ENCODE results near the gene NFASC. TPM values are rescaled to one million over a fixed set of nuclear protein-coding genes. Genes with fewer than 3 reads are reported as not detected.

Gene NFASC
- total RNA-seq, 2 experiments from 2014 or later, result 0.32 TPM; not detected in 1

DNA sequence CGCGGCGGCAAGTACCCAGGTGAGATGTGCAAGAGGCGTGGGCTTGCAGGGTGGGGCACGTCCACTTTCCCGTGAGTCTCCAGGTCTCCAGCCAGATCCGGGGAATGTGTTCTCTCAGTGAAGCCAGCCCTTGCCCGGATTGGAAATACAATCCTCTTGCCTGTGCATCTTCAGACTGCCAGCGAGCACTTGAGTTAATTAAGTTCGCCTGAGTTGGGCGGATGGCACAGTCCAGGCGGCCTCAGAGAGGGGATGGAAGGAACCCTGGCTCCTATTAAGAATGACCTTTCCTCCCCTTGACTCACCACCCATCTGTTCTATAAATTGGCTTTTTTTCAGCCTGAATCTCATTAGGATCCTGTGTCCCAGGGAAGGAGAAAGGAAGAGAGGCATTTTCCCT lies 139.0 kb downstream of the NFASC start:
- Mint-ChIP-seq H3K36me3 (ENCODE audit: low read depth) (no peaks in the 10 kb centered on the region), H3K27me3 (ENCODE audit: low read depth) (no peaks in the 10 kb centered on the region), H3K4me3 (no peak overlapping the region), H3K27ac (no peak overlapping the region), H3K9me3 (ENCODE audit: insufficient read depth) (no peaks in the 10 kb centered on the region), H3K4me1 (ENCODE audit: low read depth) (no peaks in the 10 kb centered on the region)
- CTCF ChIA-PET, result interaction anchor here (1.3 kb wide), 1 partner anchor 11 kb away, joined by 3 read pairs; no protein-coding TSS in a partner anchor
- DNase-seq (no peak), ATAC-seq (no peak)
- POLR2A ChIA-PET, result no interaction called here

DNA sequence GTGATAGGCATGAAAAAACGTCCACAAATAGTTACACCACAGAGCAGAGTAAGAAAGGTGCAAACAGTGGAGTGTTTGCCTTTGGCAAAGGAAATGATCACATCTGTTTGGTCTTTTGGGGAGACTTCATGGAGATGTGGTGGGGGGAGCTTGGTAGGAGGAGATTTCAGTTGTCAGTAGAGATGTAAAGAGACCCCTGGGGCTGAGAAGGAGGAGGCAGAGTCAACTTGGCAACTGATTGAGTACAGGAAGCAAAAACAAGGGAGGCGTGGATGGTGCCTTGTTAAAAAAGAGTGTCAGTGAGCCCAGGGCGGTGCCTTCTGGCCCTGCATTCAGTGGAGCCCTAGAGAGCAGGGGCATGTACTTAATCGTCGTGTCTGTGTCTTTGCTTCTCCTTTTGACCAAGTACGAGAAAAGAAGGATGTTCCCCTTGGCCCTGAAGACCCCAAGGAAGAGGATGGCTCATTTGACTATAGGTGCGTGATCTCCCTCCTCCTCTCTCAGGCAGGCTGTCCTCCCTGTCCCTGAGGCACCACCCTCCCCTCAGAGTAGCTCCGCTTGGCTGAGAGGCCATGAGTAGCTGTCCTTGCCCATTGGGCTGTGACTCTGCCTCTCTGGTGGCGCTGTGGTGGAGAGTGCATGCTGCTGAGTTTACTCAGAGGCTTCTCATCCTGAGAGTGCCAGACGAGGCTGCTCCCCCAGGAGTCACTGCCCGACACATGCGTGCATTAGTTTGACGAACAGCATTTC lies 141.9 kb downstream of the NFASC start:
- no peak for DNase-seq
- ChIA-PET POLR2A (no interaction called here), CTCF (interaction anchor here (1.9 to 2.2 kb wide), 2 partner anchors 23 to 49 kb away, joined by 4 to 6 read pairs; no protein-coding TSS in a partner anchor)
- Mint-ChIP-seq H3K9me3 (ENCODE audit: insufficient read depth) (no peaks in the 10 kb centered on the region), H3K4me3 (no peak overlapping the region), H3K27ac (no peak overlapping the region), H3K4me1 (ENCODE audit: low read depth) (no peaks in the 10 kb centered on the region), H3K36me3 (ENCODE audit: low read depth) (no peaks in the 10 kb centered on the region), H3K27me3 (ENCODE audit: low read depth) (no peaks in the 10 kb centered on the region)
- ATAC-seq, result no peak

DNA sequence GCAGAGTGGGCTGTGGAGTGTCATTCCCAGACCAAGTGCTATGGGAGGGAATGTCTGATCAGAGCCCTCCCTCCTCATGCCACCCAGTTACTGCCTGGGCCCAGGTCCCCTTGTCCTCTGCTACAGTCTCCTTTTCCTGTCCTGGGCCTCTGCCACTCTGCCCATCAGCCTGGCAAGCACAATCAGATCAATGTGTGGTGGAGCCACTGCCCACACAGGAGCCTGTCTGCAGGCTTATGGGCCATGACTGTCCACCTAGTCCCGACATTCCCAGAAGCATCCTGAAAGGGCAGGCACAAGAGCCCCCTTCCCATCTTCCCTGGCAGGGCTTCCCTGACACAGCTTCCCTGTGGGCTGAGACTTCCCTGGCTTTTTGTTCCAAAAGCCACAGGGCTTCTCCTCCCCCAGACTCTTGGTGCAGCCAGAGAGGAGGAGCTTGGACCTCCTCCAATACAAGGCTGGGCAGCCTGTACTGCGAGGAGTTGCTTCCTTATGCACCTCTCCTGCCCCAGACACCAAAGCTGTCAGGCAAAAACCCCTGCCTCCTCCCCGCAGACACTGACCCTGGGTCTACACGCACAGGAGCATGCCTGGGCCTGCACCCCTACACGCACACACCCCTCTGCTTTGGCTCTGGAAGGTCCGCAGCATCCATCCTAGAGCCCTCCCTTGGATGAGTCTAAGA lies 143.2 kb downstream of the NFASC start:
- H3K27me3 Mint-ChIP-seq (ENCODE audit: low read depth), result no peaks in the 10 kb centered on the region
- H3K4me3 Mint-ChIP-seq, result no peak overlapping the region
- no peaks in the 10 kb centered on the region for H3K36me3 Mint-ChIP-seq (ENCODE audit: low read depth)
- H3K27ac Mint-ChIP-seq, result no peak overlapping the region
- no peaks in the 10 kb centered on the region for H3K9me3 Mint-ChIP-seq (ENCODE audit: insufficient read depth)
- no peaks in the 10 kb centered on the region for H3K4me1 Mint-ChIP-seq (ENCODE audit: low read depth)
- no peak for ATAC-seq
- CTCF ChIA-PET, result interaction anchor here (1.4 to 2.2 kb wide), 2 partner anchors 24 to 48 kb away, joined by 4 to 6 read pairs; no protein-coding TSS in a partner anchor
- no peak for DNase-seq
- POLR2A ChIA-PET, result no interaction called here

DNA sequence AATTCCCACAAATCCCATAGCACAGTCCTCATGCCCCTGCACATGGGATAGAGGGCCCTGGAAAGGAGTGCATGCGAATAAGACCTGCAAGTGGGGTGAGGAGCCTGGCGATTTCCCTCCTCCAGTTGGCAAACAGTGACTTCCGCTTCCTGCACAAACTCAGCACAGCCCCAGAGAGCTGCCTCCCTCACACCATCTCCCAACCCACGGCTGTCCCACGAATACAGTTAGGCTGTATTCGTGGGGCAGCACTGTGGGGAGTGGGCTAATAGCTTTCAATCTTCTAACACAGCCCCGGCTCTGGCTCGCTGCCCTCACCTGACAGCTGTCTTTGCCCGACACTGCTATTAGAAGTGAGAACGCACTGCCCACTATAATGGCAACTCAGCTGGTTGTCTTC lies 144.1 kb downstream of the NFASC start:
- no peaks in the 10 kb centered on the region for H3K36me3 Mint-ChIP-seq (ENCODE audit: low read depth)
- DNase-seq (no peak), ATAC-seq (no peak)
- H3K27me3 Mint-ChIP-seq (ENCODE audit: low read depth), result no peaks in the 10 kb centered on the region
- H3K27ac Mint-ChIP-seq, result no peak overlapping the region
- no peaks in the 10 kb centered on the region for H3K4me1 Mint-ChIP-seq (ENCODE audit: low read depth)
- CTCF ChIA-PET, result no interaction called here
- H3K9me3 Mint-ChIP-seq (ENCODE audit: insufficient read depth), result no peaks in the 10 kb centered on the region
- no peak overlapping the region for H3K4me3 Mint-ChIP-seq
- POLR2A ChIA-PET, result no interaction called here

DNA sequence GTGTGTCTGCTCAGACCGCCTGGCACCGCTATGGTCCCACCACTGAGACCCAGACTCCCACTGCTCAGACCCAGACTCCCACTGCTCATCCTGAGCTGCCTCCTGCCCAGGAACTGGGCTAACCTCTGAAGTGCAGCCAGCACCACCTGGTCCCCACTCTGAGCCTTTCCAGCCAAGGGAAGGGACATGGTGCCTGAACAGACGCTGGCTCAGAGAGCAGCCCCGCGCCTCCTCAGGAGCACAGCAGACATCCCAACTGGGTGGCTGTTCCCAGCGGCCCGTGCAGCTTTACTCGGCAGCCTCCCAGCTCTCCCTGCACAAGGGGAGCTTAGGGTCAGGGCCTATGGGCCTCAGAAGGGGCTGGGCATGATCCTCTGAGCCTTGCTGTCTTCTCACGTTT lies 144.6 kb downstream of the NFASC start:
- ATAC-seq, result no peak
- DNase-seq, result no peak
- Mint-ChIP-seq H3K36me3 (ENCODE audit: low read depth) (no peaks in the 10 kb centered on the region), H3K4me3 (no peak overlapping the region), H3K9me3 (ENCODE audit: insufficient read depth) (no peaks in the 10 kb centered on the region), H3K4me1 (ENCODE audit: low read depth) (no peaks in the 10 kb centered on the region), H3K27ac (no peak overlapping the region), H3K27me3 (ENCODE audit: low read depth) (no peaks in the 10 kb centered on the region)
- ChIA-PET POLR2A (no interaction called here), CTCF (no interaction called here)

DNA sequence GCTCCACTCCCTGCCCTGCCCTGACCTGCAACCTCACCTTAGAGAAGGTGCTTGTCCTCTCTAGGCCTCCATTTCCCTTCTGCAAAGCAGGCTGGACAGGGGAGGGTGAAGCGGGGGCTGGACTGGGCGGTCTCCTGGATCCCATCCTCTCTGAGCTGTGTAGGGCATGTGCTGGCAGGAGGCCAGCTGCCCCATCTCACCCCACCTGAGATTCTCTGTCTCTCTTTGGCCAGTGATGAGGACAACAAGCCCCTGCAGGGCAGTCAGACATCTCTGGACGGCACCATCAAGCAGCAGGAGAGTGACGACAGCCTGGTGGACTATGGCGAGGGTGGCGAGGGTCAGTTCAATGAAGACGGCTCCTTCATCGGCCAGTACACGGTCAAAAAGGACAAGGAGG lies 145.4 kb downstream of the NFASC start:
- POLR2A ChIA-PET, result no interaction called here
- CTCF ChIA-PET, result no interaction called here
- H3K27me3 Mint-ChIP-seq (ENCODE audit: low read depth), result no peaks in the 10 kb centered on the region
- ATAC-seq (no peak), DNase-seq (no peak)
- H3K36me3 Mint-ChIP-seq (ENCODE audit: low read depth), result no peaks in the 10 kb centered on the region
- no peaks in the 10 kb centered on the region for H3K9me3 Mint-ChIP-seq (ENCODE audit: insufficient read depth)
- no peak overlapping the region for H3K27ac Mint-ChIP-seq
- H3K4me1 Mint-ChIP-seq (ENCODE audit: low read depth), result no peaks in the 10 kb centered on the region
- H3K4me3 Mint-ChIP-seq, result no peak overlapping the region

DNA sequence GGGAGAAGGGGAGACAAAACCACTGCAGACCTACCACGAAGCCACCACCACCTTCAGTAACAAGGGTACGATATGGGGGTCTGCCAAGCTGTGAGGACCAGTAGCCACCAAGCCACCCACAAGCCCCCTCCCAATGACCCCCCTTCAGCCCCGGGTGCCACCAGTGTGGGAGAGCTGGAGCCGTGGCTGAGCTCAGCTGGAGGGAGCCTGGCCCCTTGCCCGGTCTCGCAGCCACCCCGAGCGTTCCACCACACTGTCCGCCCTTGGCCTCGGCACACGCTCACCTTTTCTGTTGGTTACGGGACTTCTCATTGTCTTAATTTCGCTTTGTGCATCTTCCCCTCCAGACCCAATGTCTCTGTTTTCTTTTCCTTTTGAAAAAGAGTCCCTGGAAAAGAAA lies 145.9 kb downstream of the NFASC start:
- DNase-seq (no peak), ATAC-seq (no peak)
- Mint-ChIP-seq H3K27ac (no peak overlapping the region), H3K4me1 (ENCODE audit: low read depth) (no peaks in the 10 kb centered on the region), H3K4me3 (no peak overlapping the region), H3K36me3 (ENCODE audit: low read depth) (no peaks in the 10 kb centered on the region), H3K27me3 (ENCODE audit: low read depth) (peaks cover 4% of the 10 kb centered on the region), H3K9me3 (ENCODE audit: insufficient read depth) (no peaks in the 10 kb centered on the region)
- ChIA-PET CTCF (no interaction called here), POLR2A (no interaction called here)

DNA sequence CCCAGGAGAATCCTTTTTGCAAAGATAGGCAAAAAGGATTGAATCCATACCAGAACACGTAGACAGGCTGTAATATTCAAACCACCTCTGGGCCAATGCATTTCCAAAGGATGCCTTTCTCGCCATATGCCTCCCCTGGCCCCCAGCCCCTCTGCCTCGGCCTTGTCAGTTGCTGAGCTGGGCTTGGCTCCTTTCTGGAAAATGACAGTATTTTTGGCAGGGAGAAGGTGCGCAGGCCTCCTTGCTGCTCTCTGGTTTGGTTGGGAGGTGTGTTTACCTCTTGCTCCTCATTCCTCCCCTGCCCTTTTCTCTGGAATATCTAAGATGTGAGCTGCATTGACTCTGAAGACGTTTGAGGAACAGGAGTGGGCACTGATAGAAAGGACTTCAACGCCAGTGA lies 146.3 kb downstream of the NFASC start:
- ATAC-seq, result no peak
- ChIA-PET CTCF (no interaction called here), POLR2A (no interaction called here)
- Mint-ChIP-seq H3K4me3 (no peak overlapping the region), H3K27ac (no peak overlapping the region), H3K9me3 (ENCODE audit: insufficient read depth) (no peaks in the 10 kb centered on the region), H3K27me3 (ENCODE audit: low read depth) (peaks cover 4% of the 10 kb centered on the region), H3K4me1 (ENCODE audit: low read depth) (no peaks in the 10 kb centered on the region), H3K36me3 (ENCODE audit: low read depth) (no peaks in the 10 kb centered on the region)
- no peak for DNase-seq

DNA sequence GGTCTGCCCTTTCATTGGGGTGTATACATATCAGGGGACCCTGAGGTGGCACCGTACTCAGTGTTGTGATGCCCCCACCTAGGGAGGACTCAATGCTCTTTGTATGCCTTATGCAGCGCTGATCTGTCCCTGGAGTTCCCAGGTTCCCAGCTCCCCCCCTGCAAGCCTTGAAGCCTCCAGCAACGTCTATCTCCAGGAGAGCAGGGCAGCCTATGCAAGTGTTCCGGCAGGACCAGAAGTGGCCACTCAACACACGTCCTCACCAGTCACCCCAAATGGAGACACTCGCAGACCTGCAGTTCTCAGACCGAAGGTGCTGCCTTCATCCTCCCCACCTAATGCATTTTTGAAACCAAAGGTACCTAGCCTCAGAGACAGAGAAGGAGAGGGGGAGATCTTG lies 147.1 kb downstream of the NFASC start:
- no peaks in the 10 kb centered on the region for H3K9me3 Mint-ChIP-seq (ENCODE audit: insufficient read depth)
- DNase-seq (no peak), ATAC-seq (no peak)
- H3K4me1 Mint-ChIP-seq (ENCODE audit: low read depth), result no peaks in the 10 kb centered on the region
- peaks cover 4% of the 10 kb centered on the region for H3K27me3 Mint-ChIP-seq (ENCODE audit: low read depth)
- ChIA-PET POLR2A (no interaction called here), CTCF (no interaction called here)
- H3K27ac Mint-ChIP-seq, result no peak overlapping the region
- no peak overlapping the region for H3K4me3 Mint-ChIP-seq
- H3K36me3 Mint-ChIP-seq (ENCODE audit: low read depth), result no peaks in the 10 kb centered on the region

DNA sequence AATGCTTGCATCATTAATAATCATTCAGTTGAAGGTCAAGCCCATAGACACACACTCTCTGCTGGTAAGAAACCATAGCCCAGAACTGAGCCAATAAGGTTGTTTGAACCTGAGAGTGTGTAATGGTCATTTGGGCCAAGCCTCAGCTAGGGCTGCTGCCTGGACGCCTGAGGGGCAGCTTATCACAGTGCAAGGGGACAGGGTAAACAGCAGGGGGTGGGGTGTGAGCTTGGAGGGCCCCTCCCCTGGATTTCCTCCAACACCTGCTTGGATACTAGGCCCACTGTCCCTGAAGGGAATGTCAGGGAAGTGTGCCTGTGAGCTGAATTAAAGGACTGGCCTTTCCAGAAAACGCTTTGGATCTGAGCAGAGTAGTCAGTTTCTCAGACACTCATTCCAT lies 147.7 kb downstream of the NFASC start:
- Mint-ChIP-seq H3K27me3 (ENCODE audit: low read depth) (peaks cover 4% of the 10 kb centered on the region), H3K4me3 (no peak overlapping the region), H3K9me3 (ENCODE audit: insufficient read depth) (no peaks in the 10 kb centered on the region), H3K27ac (no peak overlapping the region), H3K36me3 (ENCODE audit: low read depth) (no peaks in the 10 kb centered on the region), H3K4me1 (ENCODE audit: low read depth) (no peaks in the 10 kb centered on the region)
- ChIA-PET POLR2A (interaction anchor here (0.6 kb wide), 1 partner anchor 16 kb away, joined by 4 read pairs; no protein-coding TSS in a partner anchor), CTCF (no interaction called here)
- ATAC-seq (no peak), DNase-seq (no peak)

DNA sequence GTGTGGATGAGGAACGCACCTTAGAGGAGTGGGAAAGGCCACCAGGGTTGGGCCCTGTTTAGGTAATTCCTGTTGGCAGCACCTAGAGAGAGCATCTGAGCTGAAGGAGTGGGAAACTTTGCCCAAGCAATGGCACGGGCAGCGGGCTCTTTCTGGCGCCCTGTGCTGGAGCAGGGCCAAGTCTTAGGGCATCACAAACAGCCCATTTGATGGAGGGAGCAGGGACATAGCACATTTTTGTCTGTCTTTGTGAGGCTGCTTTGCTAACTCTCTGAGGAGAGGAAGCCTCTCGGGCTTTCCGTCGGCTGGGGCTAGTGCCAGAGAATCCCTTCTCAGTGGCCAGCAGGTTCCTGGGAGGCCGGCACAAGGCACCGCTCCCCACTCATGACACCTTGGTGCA lies 149.8 kb downstream of the NFASC start:
- CTCF ChIA-PET, result interaction anchor here (3.4 kb wide), 1 partner anchor 41 kb away, joined by 13 read pairs; no protein-coding TSS in a partner anchor

DNA sequence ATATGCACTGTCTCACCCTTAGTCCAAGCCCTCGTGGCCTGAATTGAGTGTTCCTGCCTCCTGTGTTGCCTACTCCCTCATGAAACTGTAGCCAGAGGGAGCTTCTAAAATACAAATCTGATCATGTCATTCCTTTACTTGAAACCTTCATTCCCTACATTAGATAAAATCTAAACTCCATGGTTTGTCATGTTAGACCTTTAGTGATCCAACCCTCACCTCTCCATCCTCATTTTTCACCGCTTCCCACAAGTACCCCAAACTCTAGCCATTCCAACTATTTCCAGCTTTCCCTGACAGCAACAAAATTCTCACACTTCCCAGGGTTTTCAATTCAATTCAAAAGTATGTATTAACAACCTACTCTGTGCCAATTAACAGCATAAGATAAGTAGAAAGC lies 154.0 kb downstream of the NFASC start:
- H3K4me1 Mint-ChIP-seq (ENCODE audit: low read depth), result no peaks in the 10 kb centered on the region
- ChIA-PET CTCF (interaction anchor here (1.9 kb wide), 1 partner anchor 37 kb away, joined by 8 read pairs; no protein-coding TSS in a partner anchor), POLR2A (no interaction called here)
- no peak overlapping the region for H3K27ac Mint-ChIP-seq
- no peak overlapping the region for H3K4me3 Mint-ChIP-seq
- ATAC-seq, result no peak
- peaks cover 8% of the 10 kb centered on the region for H3K27me3 Mint-ChIP-seq (ENCODE audit: low read depth)
- no peaks in the 10 kb centered on the region for H3K9me3 Mint-ChIP-seq (ENCODE audit: insufficient read depth)
- H3K36me3 Mint-ChIP-seq (ENCODE audit: low read depth), result no peaks in the 10 kb centered on the region
- no peak for DNase-seq

More for the DNA sequence above, 149.8 kb downstream of the NFASC start:
- Mint-ChIP-seq H3K9me3 (ENCODE audit: insufficient read depth) (no peaks in the 10 kb centered on the region), H3K4me1 (ENCODE audit: low read depth) (no peaks in the 10 kb centered on the region), H3K27ac (no peak overlapping the region), H3K27me3 (ENCODE audit: low read depth) (peaks cover 4% of the 10 kb centered on the region), H3K36me3 (ENCODE audit: low read depth) (no peaks in the 10 kb centered on the region), H3K4me3 (no peak overlapping the region)
- DNase-seq, result no peak
- ATAC-seq, result no peak
- POLR2A ChIA-PET, result no interaction called here

Measured in activated CD8-positive, alpha-beta T cell treated with anti-CD3 and anti-CD28 coated beads, Interleukin-2, amount 10 ng/mL, durations not matched to agents 7 days and 5 days (primary cell).